T-helper 2 cell (primary cell): ENCODE measurements around the gene ZSCAN32.

ENCODE experiments used
- DNase-seq, 5 experiments: peaks; one replicate each; pipeline versions ENCODE4 v3.0.0 to v3.0.0-alpha.2; 2012 to 2022
- total RNA-seq, 2 donors: gene quantifications; one replicate each; lab custom pipeline; 2026; lab: John Stamatoyannopoulos, UW

Gene ZSCAN32
- 3.1 to 10.6 reads per million in 2 donors for total RNA-seq

DNA sequence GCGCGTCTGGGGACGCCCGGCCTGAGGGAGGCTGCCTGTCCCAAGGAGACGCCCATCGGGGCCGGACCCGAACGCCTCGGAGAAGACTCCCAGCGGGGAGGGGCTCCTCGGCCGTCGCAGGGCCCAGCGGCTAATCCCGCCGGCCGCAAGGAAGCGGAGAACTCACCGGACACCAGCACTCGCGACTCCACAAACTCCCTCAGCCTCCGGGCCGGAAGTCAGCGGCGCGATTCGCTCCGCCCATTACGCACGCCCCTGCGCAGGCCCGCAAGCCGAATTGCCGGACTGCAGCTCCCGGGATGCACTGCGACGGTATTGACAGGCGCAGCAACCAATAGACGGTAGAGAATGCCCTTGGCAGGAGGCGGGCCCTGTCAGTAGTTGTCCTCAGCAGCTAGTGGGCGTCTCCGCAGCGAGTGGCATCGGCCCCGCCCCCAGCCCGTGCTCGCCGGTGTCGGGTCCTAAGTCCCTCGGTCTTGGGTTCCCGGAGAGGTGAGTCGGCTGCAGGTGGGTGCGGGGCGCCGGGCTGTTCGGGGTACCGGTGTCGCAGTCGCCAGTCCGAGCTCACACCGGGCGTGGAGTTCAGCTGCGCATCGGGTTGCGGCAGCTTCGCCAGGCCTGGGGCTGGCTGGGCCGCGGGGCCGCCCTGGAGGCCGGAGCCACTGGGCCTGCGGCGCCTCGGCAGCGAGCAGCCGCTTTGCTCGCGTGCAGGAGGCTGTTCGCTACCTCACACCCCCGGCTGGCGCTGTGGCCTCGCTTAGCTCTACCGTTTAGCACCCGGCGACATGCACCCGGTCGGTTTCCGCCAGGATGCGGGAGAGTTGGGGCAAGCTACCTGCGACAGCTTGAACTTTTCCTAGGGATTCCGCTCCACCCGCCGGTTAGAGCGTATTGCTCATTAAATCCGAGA is at the start of gene ZSCAN32, which contains the start of gene ZNF174:
TSS of gene ZSCAN32 (minus strand) at position 226 of the 910 bp plus-strand sequence. CDS start 3,447 bp downstream, outside the sequence.
TSS of gene ZNF174 (plus strand) at position 437 of the 910 bp plus-strand sequence. CDS start 790 bp downstream, outside the sequence.
- peak; percentile 93 to 100 (median 97) for DNase-seq

DNA sequence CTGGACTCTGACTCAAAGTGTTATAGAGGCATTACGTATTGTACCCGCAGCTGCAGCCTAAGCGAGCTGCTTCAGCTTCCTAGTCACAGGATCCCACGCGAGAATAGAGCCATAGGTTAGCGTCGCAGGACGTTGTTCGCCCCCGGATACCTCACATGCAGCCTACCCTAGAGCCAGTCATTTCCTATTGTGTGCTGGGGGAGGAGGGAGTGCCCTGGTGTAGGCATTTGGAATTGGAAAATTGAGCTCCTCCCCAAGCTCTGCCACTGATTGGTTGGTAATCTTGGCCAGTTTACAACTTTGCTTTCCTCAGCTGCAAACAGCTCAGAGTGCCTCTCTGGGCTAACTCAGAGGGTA is 43.2 kb upstream of the ZSCAN32 start:
- DNase-seq: peak in 2 of 5 experiments; percentile 25 to 86

DNA sequence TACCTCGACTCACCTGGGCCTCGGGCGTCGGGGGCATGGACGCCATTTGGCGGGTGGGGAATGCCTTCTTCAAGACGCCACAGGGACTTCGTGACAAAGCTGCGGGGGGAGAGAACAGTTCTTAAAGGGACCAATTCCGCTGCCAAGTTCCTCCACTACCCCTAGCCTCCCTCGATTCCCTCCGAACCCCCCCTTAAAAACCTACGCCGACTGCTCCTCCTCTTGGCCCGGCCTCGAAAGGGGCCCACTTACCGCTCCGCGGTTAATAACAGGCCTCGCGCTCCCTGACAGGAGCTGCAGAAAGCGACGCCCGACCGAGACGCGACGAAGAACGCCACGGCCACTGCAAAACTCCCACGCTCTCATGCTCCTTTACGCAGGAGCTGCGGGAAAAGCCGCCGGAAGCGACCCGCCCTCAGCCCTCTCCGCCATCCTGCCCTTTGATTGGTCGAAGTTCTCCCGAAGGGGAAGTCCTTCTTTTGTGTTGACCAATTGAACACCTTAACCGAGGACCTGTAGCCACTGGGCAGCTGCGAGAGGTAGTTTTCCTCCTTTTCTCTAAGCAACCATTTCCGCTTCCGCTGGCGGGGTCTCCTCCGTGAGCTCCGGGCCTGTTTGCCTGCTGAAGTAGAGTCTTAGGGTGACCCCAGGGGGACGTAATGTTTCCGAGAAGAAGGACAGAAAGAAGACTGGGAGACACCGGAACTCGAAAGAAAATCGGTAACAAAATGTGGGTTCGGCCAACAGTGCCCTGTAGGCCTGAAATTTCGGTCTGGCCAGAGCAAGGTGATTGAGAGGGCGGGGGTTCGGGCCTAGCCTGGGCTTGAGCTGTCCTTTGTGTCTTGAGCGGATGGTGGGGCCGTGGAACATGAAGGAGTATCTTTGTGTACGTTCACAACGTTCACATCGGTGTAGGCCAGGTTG is 42.6 kb upstream of the ZSCAN32 start, which contains the start of the genes NAA60 and ZNF597:
TSS of gene NAA60 (plus strand) at position 573 of the 924 bp plus-strand sequence. CDS start 32,548 bp downstream, outside the sequence.
TSS of gene ZNF597 (minus strand) at position 397 of the 924 bp plus-strand sequence. CDS start at position 46, 351 bp downstream.
- peak; percentile 49 to 93 (median 76) for DNase-seq

DNA sequence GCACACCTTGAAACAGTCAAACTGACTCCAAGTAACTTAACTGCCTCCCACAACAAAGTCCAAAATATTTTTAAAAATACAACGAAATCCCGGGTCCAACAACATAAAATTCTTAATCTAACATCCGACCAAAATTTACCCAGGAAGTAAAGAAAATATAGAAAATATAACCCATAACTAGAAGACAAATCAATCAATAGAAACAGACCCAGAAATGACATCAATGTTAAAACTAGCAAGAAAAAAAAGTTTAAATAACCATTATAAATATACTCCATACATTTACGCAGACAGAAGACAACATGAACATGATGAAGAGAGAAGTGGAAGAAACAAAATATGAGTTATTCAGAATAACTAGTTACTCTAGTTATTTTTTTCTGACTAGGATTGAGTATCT is 38.8 kb upstream of the ZSCAN32 start:
- DNase-seq: no peak

DNA sequence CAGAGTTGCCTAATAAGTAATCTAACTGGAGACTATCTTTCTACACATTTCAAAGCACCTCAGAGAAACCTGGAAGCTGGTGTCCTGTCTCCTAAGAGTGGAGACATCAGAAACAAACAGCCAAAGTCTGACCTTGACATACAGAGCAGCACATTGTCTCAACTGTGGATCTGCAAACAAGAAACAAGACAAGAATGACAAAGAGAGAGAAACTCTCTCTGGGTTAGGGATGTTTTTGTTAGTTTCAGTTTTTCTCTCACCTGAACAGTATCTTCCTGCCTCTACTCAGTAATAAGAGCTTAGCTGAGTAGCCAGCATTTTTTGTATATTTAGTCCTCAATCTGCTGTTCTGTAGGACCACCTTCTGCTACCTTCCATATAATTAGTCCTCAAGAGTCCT is 33.6 kb upstream of the ZSCAN32 start:
- DNase-seq: no peak

DNA sequence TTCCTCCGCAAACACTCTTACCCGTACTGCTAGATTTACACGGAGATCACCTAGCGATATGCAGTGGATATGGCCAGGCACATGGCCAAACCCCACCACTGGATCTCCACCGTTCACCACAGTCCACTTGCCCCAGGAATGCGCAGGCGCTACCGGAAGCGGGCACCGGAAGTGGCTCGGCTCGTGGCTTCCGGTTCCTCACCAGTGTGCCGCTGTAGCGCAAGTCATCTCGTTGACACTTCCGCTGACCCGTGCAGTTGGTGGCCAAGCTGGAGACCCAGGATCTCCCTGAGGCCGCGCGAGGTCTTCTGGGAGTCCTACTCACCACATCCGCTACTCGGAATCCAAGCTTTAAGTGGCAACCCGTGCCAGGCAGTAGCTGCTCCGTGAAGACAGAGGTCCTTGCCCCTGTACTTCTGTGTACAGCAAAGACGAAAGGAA is 31.0 kb upstream of the ZSCAN32 start:
- DNase-seq: peak in 4 of 5 experiments; percentile 14 to 80 (median 41)

DNA sequence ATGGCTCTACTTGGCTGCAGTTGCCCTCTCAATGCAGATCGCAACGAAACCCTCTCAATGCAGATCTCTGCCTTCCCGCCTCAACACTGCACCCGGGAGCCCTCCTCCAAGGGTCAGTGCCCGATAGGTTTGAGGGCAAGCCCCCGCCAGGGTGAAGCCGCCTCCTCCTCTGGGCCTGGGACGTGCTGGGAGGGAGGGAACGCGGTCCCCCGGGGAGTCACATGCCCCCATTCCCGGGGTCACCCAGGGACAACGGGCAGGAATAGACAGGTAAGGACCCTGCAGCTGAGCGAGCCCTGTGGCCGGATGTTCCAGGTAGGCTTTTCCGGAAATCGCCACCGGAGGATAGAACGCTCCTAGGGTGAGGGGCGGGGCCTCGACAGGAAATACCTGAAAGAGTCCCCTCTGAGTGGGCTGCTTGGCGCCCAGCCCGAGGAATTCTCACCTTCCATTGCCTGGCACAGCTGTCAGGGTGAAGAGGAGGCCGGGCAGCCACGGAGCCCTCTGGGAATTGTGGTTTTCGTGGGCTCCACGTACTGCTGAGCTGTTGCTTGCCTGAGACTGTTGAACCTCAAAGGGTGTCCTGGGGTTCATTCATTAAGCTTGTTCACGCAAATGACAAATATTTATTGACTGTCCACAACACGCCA is 13.1 kb upstream of the ZSCAN32 start:
- no peak for DNase-seq

DNA sequence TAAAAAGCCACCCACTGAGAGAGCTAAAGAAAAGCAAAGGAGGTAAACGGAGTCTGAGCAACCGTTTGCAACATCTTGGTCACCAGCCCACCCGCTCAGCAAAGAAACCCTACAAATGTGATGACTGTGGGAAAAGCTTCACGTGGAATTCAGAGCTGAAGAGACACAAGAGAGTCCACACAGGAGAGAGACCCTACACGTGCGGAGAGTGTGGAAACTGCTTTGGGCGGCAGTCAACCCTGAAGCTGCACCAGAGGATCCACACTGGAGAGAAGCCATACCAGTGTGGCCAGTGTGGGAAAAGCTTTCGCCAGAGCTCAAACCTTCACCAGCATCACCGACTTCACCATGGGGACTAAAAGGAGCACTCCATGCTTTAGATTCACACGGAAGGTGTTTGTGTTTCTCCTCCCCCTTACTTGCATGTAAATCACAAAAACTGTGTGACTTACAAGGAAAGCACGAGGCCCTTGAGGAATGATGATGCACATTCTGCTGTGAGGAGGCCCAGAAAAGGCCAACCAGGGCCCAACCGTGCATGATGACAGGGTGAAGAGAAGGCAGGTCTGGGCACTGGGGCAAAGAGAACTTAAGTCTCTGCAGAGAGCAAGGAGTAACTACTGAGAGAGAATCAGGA is 7.9 kb upstream of the ZSCAN32 start:
- no peak for DNase-seq

DNA sequence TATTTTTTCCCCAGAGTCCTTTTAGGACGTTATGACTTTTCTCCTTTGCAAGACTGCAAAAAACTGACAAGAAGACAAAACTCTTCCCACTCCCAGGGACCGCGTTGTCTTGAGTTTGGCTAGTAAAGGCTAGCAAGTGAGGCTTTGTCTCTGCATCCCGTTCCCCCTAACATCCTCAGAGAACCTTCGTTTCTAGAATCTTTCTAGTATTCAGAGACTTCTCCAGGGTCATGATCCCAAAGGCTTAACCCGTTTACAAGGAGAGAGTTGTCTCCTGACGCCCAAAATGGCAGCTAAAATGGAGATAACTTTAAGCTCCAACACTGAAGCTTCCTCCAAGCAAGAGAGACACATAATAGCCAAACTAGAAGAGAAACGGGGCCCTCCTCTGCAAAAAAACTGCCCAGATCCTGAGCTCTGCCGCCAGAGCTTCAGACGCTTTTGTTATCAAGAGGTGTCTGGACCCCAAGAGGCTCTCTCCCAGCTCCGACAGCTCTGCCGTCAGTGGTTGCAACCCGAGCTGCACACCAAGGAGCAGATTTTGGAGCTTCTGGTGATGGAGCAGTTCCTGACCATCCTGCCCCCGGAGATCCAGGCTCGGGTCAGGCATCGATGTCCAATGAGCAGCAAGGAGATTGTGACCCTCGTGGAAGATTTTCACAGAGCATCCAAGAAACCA is 1.1 kb upstream of the ZSCAN32 start:
- DNase-seq: peak in 1 of 5 experiments; percentile 28

DNA sequence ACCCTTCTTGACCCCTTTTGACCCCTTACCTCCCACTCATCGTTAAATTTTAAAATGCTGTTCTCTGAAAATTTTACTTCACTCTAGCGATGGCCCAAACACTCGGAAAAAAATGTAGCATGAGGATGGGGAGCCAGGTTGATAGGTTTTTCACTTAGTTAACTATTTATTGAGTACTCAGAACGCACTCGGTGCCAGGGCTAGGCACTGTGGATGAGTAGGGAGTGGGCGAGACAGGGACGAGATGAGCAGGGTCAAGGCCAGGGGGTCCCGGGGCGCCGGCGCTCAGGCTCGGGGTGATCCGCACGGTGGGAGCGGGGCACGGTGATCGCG is 392 bp downstream of the ZSCAN32 start:
- DNase-seq: no peak

DNA sequence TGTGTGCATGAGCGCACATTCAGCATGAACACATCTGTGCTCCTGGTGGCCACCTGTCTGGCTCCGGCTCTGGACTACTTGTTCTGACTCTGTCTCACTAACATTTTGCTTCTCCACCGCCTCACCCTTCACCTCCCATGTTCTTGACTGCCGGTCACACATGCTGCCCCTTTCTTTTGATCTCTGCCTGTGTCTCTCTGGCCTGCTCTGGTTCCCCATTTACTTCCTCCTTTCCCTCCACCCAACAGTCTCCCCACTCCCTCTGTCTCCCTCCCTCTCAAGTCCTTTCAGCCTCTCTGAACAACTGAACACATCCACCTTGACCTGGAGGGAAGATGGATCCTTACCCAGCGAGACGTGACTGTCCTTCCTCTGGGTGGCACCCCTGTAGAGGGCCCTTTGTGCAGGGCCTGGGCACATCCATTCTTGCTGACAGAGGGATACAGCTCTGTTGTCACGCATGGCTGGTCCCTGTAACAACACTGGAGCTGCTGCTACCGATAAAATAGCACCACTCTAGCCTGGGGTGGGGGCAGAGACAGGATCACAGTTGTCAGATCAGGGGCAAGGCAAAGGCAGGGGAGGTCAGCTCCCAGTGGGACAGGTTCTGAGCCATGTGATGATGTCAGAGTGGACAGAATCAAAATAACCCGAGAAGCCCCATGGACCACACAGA is 11.0 kb downstream of the ZSCAN32 start:
- no peak for DNase-seq

DNA sequence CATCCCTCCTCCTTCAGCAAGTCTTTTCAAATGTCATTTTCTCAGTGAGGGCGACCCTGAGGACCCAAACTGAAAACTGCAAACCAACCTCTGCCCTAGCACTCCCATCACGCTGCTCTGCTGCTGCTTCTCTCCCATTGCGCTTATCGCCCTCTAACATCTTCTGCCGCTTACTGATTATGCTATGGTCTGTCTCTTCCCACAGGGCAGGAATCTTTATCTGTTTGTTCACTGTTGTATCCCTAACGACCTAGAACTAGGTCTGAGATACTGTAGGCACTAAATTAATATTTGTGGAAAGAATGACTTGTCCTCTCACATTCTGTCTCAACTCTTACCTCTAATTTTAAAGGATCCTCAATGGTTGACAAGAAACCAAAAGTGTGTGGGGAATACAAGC is 12.5 kb downstream of the ZSCAN32 start:
- DNase-seq: no peak

DNA sequence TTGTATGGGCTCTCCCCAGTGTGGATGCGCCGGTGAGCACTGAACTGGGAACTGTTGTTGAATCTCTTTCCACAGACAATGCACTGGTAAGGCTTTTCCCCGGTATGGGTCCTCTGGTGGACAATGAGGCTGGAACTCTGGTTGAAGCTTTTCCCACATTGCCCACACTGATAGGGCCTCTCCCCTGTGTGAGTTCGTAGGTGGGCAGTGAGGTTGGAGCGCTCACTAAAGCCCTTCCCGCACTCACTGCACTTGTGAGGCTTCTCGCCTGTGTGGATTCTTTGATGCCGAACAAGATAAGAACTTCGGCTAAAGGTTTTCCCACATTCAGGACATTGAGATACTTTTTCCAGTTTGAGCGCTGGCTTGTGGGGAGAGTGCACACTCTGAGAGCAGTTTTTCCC is 17.8 kb downstream of the ZSCAN32 start:
- peak in 1 of 5 experiments; percentile 6 for DNase-seq

DNA sequence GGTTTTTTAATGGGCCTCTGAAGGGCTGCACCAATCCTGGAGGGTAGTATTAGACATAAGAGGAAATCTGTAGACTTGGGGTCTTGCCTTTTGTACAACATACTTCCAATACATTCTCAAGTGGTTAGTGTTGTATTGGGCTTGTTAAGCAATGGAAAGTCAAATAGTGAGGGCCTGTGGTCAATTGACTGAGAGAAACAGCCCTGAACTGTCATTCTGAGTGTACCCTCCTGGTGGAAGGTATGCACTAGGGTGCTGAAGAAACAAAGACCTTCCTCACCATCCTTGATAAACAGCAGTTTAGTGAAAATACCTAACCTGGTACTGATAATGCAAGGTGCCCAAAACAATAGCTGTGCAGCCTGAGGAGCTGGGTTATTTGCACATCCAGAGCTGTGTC is 22.9 kb downstream of the ZSCAN32 start:
- no peak for DNase-seq

DNA sequence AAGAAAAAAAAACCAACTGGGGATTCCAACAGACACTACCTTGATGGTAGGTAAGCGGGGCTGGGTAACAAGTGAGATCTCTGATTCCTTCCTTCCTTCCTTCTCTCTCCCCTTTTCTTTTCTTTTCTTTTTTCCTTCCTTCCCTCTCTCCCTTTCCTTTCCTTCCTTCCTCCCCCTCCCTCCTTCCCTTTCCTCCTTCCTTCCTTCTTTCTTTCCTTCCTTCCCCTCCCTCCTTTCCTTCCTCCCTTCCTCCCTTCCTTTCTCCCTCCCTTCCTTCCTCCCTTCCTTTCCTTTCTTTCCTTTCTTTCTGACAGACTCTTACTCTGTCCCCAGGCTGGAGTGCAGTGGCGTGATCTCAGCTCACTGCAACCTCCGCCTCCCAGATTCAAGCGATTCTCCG is 25.1 kb downstream of the ZSCAN32 start:
- DNase-seq: no peak

DNA sequence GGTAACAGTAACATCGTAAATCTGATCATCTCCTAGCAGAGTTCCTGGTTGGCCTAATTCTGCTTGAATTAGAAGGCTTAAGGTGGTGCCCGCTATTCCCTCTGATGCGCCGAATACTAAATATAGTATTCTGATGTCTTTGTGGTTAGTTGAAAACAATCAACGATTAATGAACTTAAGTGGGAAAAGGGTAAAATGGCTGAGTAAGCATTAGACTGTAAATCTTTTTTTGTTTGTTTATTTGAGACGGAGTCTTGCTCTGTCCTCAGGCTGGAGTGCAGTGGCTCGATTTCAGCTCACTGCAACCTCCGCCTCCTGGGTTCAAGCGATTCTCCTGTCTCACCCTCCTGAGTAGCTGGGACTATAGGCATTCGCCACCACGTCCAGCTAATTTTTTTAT is 31.7 kb downstream of the ZSCAN32 start:
- DNase-seq: no peak

DNA sequence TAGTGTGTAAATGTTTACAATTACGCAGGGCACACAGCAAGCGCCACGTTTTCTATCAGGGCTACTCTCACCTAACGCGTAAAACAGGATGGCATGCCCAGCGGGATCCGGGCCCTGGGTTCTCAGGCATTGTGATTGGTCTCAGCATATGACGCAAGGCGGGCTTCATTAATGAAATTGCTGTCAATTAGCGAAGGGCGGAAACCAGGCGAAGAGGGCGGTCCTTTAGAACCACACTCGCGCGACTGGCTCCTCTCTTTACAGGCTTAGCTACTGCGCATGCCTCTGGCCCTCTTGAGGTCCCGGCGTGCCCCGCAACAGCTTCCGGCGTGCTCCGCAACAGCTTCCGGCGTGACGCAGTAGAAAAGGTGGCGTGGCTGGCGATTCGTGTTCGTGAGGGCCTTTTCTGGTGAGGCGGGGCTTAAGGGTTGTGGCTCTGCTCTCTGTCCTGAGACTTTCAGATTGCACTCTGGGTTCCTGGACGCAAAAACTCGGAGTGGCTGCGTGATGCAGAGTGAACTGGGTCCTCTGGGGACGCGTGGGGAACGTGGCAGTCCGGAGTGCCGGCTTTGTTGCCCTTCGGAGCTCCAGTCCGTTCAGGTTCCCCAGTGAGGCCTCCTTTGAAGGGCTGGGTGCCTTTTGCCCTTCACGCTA is 35.9 kb downstream of the ZSCAN32 start:
- DNase-seq: peak; percentile 55 to 94 (median 79)

DNA sequence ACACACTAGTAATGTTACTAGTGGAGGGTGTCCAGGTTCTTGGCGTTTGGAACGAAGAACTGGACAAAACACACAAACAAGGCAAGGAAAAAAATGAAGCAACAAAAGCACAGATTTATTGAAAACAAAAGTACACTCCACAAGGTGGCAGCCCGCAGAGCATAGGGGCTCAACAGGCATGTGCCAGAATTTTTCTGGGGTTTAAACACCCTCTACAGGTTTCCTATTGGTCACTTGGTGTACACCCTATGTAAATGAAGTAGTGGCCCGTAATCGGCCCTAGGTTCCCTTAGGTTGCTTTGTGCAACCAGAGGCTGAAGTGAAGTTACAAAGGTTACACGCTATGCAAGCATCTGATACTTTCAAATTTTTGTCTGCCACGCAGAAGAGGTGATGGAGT is 37.0 kb downstream of the ZSCAN32 start:
- peak in 1 of 5 experiments; percentile 9 for DNase-seq

DNA sequence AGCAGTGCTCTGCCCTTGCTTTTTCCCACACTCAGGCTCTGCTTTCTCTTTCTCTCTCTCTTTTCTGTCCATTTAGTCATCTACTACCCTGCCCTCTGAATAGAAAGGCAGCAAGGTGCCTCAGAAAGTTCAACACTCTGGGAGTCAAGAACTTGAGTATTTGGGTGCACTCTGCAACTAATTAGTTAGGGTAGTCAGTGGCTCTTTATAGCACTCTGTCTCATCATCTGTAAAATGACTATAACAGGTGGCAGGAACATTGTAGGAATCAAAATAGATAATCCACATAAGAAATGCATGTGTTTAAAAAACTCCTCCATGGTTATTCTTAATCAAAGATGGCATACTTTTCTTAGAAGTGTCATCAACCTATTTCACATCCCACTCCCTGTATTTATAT is 37.9 kb downstream of the ZSCAN32 start:
- no peak for DNase-seq

DNA sequence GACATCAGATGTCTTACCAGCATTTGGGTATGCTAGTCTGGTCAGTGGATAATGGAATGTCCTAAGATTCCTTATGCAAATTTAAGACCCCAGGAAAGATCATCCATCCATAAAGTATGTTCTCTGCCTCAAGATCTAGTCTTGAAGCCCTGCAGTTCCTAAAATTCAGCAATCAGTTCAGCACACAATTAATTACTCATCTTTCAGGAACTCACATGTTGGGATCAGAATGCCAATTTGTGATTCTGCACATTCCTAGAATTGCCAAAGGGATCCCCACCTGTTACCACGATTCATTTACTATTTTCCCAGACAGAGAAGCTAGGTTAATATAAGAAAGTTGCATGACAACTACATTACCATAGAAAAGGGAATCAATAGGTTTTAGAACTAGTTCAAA is 41.9 kb downstream of the ZSCAN32 start:
- DNase-seq: no peak
